Bone marrow (tissue), 2 donors: Measurements from ENCODE around the gene PTPRN2.

ENCODE experiments used
- DNase-seq, 2 donors: peaks; one replicate each; lab custom pipeline; 2025; lab: John Stamatoyannopoulos, UW

The PTPRN2 gene

DNA sequence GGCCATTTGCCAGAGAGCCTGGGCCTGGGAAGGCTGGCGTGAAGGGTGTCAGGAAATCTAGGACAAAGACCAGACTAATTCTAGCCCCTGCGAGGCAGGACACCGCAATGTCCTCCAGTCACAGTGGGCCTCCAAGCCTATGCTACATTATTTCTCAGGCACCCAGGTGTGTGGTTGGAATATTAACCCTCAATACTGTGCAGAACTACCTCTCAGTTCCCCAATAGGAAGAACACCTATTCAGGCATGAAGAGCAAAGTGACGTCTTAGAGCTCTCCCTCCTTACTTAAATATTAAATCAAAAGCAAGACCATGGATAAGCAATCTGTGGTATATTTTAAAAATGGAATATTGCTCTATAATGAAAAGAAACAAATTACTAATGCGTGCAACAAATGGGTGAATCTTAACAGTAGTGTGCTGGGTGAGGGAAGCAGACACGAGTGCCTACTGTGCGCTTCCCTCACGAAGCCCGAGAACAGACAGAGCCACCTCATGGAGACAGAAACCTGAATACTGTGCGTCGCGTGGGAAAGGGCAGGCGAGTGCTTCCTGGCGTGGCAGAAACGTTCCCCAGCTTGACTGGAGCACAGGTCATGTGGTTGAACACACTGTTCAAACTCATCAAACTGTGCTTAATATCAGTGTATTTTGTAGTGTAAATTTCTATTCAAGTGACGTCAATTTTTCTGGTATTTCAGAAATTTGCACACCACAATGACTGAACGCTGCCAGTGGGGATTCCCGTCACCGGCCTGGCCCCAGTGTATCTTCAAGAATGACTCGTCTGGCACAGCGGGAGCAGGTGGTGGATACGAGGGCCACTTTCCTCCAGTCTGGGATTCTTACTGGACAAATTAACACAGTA, 15.5 kb upstream of the PTPRN2 start:
- DNase-seq = no peak

DNA sequence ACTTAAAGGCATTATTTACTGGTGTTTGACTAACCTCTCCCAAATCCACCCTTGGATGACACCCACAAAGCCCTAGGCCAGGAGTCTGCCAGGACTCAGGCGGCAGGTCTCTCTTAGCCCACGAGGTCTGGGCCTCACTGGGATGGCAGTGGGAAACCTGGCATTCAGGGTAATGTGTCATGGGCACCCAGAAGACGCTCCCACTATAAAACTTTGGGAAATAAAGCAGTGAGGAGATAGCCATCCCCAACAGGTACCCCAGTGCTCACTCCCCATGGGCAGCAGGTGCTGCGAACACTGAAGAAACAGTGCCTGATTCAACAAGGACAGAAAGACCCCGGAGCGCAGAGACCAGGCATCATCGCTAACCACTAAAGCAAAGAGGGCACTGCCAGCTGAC, 14.4 kb upstream of the PTPRN2 start:
- no peak for DNase-seq

DNA sequence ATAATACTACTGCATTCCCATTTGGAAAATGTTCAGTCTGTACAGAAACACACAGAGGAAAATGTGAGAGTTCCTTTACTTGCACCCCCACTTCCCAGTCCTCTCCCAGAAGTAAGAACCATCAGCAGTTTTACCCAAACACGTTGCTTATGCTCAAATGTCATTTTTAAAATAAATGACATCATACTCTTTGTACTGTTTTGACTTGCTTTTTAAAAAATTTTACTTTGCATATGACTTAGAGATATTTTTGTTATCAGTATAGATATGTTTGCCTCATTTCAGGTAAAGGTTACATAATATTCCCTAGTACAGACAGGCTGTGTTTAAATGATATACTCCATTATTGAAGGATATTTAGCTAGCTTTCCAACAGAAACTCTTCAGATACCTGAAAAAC, 13.5 kb upstream of the PTPRN2 start:
- no peak for DNase-seq

DNA sequence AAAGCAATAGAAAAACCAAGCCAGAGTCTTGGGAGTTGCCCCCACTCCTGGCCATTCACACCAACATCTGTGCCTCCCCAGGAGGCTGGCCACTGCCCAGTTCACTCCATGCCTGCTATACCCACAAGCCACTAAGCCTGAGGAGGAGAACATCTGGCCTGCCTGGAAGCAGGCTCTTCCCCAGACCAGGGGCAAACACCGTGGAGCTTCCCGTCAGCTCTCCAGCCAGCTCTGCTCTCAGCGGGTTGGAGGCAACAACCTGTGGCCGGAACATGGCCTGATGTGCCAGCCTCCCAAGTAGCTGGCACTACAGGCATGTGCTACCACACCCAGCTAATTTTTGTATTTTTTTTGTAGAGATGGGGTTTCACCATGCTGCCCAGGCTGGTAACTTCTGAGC, 9.1 kb upstream of the PTPRN2 start:
- DNase-seq = no peak

DNA sequence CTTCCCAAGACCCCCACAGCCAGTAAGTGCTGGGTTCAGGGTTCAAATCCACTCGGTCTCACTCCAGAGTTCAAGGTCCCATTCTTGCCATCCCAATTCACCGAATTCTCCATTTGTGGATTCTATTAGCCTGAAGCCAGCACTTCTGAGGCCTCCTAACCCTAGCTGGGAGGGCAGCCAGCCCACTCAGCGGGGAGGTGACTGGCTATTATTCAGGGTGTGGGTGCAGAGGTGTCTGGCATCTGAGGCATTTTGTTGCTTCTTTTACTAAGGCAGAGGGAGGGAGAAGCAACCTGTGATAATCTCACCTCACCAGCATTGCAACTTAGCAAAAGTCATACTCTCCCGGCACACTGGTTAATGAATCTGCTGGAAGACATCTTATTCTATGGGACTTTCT, 8.7 kb upstream of the PTPRN2 start:
- no peak for DNase-seq

DNA sequence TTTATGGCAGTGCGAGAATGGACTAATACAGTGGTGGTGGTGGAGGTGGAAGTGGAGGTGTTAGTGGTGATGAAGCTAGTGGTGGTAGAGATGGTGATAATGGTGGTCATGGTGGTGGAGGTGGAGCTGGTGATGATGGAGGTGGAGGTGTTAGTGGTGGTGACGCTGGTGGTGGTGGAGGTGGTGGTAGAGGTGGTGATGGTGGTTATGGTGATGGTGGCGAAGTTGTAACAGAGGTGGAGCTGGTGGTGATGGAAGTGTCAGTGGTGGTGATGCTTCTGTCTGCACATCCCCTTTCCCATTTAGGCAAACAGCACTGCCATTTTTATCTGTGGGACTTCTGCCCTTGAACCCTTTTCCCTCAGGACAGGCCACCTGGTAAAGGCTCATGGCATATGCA, 7.4 kb upstream of the PTPRN2 start:
- DNase-seq = no peak

DNA sequence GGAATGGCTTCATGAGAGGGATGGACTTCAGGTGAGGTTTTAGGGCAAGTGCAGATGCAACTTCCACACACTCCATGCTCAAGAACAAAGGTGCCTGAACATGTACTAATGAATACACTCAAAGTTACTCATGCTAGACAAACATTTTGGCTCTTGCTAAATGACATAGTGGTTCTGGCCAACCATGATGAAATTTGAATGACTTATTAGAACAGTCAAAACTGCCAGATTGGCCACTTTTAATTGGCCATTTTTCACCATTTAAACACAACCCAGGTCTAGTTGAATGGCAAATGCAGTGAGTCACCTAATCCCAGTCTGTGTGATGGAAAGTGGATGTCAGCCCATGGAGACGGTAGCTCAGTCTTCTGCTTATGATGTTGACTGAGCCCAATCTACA, 4.9 kb upstream of the PTPRN2 start:
- DNase-seq = no peak

DNA sequence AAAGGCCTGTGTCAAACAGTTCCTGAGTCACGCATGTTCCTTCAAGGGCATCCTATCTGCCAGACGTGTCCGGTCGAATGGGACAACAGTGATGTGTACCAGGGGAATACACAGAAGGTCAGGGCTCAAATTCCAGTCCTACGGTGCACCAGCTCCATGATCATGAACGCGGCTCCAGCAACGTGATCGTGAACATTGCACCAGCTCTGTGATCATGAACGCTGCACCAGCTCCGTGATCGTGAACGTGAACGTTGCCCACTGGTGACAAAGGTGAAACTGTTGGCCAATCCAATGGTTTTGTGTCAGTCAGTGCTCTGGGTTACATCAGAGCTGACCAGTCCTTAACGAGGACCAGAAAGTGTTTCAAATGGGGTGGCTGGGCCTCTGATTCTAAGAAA, 4.3 kb upstream of the PTPRN2 start:
- no peak for DNase-seq

DNA sequence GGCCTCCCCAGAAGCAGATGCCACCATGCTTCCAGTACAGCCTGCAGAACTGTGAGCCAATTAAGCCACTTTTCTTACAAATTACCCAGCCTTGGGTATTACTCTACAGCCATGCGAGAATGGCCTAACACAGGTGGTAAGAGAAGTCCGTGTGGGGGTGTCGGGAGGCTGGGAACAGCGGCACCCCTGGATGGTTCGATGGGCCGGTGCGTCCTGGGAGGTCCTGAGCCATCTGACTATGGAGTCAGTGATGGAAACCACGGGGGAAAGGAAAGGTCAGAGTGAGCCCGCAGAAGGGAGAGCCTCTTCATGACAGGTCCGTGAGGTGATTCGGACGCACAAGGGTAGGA, 2.5 kb upstream of the PTPRN2 start:
- DNase-seq = no peak

DNA sequence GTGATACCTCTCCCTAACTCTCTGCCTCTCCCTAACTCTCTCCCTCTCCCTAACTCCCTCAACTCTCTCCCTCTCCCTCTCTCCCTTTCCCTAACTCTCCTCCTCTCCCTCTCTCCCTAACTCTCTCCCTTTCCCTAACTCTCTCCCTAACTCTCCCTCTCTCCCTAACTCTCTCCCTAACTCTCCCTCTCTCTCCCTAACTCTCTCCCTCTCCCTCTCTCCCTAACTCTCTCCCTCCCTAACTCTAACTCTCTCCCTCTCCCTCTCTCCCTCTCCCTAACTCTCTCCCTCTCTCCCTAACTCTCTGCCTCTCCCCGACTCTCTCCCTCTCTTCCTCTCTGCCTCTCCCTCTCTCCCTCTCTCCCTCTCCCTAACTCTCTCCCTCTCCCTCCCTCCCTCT, 2.0 kb upstream of the PTPRN2 start:
- DNase-seq = no peak

DNA sequence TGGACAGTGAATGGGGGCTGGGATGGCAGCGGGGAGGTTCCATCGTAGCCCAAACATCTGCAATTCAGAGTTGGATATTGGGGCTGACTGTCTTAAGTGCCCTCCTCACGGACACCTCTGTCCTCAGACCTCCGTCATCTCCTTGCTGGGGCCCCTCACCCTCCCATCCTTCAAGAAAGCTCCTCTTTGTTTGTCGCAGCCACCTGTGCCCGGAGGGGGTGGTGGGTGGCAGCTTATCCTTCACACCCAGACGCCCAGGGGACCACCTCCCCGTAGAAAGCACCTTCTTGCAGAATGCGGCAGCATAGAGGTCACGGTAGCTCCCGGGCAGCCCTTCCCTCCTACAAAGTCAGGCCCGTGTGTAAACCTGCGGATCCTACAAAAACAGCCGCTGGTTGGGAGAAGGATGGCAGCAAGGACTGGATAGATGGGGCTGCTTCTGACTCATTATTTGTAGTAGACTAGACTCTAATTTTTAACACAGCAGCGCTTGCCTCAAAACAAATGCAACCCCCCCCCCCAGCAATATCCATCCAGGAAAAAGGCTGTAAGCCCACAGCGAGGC, 1.3 kb upstream of the PTPRN2 start:
- DNase-seq = no peak

DNA sequence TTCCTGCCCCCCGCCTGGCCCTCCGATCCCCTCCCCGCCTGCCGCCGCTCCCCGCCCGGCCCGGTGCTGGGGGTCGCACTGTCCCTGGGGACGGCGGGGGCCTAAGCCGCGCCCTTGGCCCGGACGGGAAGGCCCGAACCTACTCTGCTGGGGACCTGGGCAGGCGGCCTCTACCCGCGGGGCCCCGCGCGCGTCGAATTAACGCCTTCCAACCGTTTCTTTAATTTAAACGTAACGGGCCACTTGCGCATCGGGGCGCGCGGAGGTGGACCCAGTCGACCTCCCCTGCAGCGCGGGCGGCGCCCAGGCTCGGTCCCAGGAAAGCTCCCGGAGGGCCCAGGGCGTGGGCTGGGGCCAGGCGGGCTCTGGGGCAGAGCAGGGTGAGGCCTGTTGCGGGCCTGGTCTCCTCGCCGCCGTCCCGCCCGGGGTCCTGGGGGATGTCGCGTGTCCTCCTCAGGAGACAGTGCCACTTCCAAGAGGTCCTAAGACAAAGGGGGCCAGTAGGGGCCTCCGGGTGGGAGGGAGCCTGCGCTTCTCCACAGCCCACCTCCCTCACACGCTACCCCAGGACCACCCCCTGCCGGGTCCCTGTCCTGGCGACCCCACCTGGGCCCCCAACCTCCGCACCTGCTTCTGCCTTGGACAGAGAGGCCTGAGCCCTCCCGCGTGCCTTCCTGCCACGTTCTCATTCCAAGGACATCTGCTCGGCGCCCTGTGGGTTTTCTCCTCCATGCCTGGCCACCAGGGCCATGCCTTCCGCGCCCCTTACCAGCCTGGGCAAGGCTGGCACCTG, 658 bp upstream of the PTPRN2 start:
- no peak for DNase-seq

DNA sequence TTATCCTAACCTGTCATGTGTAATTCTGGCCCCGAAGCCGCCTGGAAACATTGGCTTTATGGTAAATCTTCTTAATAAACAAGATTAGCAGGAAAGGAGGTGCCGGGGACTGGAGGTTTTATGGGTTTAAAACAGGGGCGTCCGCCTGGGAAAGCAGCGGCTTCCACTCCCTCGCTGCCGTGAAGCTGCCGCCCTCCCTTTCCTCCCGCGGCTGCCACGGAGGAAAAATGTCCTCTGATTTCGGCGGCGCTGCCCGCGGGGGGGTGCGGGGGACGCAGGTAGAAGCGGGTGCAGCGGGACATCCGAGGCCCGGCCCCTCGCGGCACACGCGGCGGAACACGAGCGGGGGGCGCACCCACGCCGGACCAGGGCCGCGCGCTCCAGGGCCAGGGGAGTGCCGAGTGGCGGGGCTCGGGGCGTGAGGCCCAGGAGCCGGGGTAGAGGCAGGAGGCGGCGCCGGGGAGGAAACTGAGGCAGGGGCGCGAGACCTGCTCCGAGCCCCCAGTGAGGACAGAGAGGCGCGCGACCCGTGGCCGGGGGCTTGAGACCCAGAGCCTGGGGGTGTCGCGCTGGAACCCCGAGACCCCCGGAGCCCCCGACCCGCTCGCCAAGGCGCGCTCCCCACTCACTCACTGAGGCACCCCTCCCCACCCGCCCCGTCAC, 993 bp downstream of the PTPRN2 start:
- DNase-seq = no peak

DNA sequence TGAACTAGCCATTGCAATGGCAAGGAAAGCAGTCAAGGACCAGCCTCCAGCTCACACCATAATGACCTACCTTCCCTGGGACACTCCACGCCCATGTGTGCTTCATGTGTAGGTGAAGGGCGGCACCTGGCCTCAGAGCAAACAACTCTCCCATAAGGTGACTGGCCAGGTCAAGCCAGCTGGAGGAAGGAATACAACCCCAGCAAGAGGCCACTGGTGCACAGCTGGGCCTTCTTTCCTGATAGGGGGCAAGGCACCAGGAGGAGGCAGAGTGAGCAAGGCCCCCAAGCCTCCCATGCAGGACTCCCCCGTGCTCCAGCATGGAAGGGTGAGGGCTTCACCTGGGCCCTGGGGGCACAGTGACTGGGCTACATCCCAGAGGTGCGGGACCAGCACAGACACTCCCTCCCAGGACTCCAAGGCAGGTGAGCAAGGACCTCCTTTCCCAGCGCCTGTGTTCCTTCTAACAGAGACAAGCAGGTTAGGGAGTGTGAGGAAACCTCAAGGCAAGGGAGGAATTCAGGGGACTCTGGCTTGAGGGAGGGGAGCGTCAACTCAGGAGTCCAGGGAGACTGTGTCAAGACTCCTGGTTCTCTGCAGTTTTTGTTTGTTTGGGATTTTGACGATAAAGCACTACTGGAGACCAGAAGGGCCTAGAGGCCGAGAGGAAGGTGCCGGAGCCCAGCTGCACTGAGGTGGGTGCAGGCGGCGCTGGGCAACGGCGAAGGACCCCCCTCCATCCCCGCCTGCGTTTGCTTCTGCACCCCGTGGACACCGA, 1.7 kb downstream of the PTPRN2 start:
- no peak for DNase-seq

DNA sequence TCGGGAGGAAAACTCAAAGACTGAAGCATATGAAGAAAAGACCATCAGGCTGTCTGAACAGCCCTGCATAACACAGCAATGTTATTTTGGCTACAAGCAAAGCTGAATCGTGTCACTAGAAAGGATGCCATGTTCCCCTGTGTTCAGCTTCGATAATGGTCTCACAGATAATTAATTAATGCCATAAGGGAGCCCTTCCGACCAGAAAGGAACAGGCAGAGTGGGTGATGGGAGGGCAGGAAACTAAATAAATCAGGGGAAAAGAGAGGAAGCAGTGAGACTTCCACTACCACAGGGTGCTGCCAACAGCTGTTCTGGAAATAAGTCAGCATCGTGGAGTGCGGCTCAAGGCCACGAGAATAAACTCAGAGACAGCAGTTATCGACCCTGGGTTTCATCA, 3.2 kb downstream of the PTPRN2 start:
- DNase-seq = no peak

DNA sequence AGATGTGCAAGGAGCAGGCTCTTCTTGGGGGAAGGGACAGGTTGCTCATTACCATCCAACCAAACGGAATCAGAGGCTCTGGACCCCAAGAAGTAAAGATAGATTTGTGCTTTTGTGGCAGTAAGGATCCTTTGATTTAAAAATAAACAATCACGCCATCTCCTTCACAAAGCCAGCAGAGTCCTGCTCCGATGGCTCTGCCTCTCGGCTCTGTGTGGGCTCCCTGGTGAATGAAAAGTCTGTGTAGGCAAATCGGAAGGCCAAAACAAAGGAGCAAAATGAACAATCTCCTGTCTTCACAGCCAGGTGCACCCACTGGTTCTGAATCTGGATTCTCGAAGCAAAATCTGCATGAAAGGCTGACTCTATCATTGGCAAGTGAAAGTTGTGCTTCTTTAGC, 3.8 kb downstream of the PTPRN2 start:
- no peak for DNase-seq

DNA sequence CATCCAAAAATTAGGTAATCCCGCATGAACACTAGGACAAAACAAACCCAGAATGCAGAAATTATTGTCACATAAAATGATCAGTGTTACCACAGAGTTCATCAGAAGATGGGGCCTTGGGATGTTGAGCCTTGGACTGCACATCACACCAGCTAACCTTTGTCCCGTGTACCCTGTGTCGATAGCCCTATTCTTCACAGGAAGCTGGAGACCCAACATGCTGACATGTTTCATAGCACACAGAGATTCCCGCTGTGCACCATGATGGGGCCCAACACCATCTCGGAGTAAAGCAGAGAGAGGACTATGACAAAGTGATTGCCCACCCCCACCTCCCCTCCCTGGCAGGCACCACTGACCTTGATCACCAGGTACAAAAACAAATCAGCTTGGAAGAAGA, 4.5 kb downstream of the PTPRN2 start:
- no peak for DNase-seq

DNA sequence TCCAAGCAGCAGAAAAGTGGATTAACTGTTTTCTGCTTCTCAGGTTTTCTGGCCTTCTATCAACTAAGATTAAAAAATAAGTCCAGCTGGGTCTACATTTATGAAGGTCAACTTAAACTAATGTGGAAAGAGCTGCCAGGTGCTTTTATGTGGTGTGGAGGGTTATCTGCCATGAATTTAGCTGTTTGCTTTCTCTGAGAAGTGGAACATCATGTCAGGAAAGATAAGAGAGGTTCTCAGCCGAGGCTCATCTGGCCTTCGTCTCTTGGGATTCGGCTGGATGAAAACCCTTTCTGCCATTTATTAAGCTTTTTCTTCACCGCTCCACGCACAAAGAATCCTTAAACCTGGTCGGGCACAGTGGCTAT, 5.5 kb downstream of the PTPRN2 start:
- no peak for DNase-seq

DNA sequence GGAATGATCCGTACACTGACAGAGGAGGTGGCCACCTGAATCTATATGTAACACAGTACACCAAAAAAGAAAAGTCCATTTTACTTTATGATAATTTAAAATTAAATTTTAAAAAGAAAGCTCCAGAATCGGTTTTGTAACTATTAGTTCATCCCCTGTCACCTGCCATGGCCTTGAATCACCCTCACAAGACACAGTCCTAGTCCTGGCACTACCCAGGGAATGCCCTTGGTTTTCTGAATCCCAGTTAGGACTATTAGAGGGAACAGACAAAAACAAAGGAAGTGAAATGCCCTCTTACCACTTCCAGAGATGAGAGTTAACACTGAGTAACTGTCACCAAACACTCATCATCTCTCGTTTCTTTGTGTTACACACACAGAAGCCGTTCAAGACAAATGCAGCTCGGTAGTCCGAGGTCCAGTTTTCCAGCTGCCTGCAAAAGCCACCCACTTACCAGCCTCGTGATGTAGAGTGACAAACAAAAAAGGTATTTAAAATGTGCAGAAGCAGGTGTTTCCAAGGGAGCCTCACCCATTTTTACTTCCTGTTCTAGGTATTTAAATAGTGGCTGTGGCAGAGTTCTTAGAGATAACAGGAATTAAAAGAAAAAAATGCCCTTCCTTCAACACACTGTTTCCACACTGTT, 6.1 kb downstream of the PTPRN2 start:
- no peak for DNase-seq

DNA sequence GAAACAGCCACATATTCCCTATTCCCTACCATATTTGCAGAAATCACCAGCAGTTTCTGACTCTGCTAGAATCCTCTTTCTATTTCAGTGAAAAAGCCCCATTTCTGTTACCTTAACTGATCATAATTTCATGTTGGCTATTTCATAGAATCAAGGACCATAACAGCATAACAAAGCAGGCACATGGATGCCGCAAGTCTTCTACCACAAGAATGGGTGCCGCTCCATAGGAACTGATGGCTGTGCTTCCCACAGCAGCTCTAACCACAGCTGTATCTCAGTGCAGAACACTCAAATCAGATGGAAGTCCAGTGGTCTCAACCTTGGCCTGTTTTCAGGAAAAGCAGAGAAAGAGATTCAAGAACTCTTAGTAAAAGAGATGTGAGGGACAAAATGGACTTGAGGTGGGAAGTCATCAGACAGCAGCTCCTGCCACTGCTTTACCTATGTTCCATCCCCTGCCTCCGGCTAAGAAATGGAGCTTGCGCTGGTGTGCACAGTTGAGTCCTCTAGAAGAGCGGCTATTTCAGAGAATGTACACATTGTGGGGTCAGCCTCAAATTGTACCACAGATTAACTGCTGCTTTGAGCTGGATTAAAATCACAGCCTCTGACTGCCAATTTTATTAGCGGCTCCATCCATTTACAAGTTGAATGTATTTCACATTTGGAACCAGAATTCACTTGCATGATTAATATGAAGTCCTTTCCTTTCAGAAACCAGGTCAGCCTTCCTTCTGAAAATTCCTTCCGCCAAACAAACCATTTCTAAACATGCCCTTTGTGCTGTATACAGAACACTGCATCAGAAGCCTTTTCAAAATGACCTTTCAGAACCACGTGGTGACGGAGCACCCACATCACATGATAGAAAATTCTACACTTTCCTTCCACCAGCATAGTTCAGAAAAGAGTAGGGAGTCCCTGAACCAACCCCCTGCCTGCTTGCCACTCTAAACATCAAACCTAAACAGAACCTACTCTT, 7.7 kb downstream of the PTPRN2 start:
- no peak for DNase-seq
